ENCODE data around the gene ARID1B.

DNA sequence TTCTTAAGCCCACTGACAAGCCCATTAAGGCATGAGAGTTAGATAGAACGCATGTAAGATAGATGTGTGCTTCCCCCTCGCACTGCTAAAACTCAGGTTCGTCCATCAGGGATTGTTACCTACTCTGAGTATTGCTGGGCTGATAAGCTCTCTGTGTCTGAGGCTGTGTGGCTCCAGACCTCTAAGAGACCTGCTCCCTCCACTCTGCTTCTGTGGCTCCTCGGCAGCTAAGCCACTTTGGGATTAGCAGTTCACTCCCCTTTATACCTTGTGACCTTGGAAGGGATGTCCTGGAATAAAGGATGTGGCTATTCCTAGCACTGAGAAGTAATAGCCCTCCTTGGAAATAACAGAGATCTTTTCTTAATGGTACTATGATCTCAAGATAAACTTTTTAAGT lies 381.3 kb downstream of the ARID1B start:
- TF ChIP-seq, protein P1, sequence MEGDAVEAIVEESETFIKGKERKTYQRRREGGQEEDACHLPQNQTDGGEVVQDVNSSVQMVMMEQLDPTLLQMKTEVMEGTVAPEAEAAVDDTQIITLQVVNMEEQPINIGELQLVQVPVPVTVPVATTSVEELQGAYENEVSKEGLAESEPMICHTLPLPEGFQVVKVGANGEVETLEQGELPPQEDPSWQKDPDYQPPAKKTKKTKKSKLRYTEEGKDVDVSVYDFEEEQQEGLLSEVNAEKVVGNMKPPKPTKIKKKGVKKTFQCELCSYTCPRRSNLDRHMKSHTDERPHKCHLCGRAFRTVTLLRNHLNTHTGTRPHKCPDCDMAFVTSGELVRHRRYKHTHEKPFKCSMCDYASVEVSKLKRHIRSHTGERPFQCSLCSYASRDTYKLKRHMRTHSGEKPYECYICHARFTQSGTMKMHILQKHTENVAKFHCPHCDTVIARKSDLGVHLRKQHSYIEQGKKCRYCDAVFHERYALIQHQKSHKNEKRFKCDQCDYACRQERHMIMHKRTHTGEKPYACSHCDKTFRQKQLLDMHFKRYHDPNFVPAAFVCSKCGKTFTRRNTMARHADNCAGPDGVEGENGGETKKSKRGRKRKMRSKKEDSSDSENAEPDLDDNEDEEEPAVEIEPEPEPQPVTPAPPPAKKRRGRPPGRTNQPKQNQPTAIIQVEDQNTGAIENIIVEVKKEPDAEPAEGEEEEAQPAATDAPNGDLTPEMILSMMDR (IDR thresholded peaks at IDR 0.05): no peak
- TF ChIP-seq POLR2A (IDR thresholded peaks at IDR 0.05): no peak
